NCI-H748 treated with DMSO at 0.1 percent for 48 hours (cell line): ENCODE measurements around the gene ULBP1.
"Not testable (repeated sequence)": the region's sequence is repeated elsewhere in the genome, so short reads cannot be mapped to it uniquely, and the experiment has no call there.

Experiments used
- DNase-seq: peaks from one replicate; lab custom pipeline; 2025; lab: John Stamatoyannopoulos, UW

Gene ULBP1, protein sequence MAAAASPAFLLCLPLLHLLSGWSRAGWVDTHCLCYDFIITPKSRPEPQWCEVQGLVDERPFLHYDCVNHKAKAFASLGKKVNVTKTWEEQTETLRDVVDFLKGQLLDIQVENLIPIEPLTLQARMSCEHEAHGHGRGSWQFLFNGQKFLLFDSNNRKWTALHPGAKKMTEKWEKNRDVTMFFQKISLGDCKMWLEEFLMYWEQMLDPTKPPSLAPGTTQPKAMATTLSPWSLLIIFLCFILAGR

DNA sequence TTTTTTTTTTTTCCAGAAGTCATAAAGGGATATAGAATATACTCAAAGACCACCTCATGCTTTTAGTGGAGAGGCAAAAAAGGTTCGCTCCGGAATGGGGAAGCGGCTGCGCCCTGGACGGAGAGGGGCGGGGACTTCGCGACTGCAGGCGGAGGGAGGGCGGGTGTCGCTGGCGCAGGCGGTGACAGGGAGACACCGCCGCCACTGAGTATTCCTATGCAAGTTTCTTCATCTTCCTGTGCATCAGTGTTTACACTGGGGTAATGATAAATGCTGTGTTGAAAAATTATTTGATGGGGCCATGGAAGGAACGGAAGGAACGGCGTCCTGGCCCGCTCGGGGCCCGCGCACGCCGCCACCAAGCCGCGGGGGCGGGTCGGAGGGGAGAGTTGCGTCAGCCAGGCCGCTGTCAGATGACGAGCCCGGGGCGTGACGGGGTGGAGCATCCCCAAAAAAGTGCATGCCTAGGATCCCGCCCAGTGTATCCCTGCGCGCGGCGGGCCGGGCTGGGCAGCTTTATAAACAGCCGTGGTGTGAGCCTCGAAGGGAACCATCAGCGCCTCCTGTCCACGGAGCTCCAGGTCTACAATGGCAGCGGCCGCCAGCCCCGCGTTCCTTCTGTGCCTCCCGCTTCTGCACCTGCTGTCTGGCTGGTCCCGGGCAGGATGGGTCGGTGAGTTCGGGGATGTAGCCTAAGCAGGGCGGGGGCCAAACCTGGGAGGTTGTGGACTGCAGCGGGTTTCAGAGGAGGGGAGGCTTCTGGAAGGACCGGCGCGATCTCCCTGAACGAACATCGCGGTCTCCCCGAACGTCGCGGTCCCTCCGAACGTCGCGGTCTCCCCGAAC lies at the start of gene ULBP1:
TSS of gene ULBP1 (plus strand) at position 482 of the 846 bp plus-strand sequence. CDS start at position 589, 107 bp downstream.
- DNase-seq, result peak; percentile 81

DNA sequence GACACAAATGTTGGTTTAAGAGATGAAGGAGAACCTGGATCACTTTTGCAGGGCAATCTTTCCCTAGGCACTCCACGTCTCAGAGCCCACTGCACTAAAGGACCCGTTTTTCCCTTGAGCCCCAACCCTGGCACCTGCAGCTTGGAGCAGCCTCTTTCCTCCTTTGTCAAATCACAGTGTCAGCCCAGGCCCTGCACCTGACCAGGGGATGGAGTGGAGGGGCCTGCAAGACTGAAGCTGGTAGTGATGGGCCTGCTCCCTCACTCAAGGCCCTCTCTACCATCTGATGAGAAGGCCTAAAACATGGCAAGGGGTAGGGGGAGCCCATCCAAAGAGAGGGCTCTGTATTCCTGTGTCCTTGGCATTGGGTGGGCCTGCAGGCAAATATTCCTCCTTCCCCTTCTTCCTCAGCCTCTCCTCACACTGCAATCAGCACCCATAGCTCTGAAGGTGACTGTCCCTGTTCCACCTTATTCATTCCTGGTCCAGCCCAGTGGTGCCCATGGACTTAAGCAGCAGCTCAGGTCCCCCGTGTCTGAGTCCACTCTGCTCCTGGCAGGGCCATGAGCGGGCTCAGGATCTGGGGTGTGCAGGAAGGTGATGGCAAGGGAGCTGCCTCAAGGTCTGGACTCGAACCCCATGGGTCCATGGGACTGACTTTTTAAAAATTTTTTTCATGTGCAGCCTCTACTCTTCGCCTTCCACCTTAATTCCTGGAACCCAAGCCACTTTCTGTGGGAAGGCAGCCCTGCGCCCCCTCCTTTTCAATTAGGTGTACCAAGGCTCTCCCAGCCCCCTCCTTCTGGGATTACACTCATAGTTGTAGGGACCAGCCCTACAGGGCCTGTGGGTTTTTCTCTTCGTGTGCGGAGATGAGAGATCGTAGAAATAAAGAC lies 47.5 kb upstream of the ULBP1 start:
- DNase-seq, result no peak

DNA sequence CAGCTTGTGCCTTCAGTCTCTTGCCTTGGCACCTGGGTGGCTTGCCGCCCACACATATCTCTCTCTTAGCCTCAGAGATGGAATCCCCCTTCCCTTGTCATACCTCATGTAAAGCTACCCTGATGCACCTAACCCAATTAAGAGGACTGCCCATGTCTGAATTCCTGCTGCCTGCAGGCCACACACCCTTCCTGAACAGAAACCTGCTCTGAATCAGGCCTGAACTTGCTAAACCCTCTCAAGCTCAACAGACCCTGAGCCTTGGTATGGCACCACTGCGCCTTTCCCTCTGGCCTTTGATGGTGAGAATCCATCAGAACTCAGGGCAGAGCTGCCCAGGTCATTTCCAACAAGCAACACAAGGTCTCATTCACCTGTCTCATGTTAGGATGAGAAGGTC lies 46.1 kb upstream of the ULBP1 start:
- no peak for DNase-seq

DNA sequence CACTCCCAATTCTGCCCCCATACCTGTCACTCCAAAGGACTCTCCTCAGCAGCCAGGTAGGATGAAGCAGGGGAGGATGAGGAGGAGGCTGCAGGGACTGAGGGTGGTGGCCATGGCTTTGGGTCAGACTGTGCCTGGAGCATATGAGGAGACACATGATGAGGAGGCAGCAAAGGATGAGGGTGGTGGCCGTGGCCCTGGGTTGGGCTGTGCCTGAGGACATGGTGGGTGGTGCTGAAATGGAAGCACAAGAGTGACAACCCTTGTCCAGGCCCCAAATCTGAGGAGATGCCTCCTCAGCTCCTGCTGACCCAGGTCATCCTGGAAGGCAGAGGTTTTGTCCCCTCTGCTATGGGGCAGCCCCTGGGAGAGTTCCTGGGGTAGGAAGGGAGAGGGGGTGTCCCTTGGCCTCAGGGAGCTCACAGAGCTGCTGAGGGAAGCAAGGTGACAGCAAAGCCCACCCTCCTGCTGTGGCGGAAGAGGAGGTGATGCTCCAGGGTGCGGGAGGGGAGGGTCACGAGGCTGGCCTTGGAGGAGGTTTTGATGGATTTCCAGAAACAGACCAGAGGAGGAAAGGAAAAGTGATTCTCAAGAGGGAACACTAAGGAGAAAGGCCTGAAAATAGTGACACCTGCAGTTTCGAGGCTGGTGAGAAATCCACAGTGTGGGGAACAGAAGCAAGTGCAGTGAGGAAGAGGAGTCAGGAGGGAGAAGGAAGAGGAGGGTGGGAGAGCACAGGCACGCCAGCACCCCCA lies 45.4 kb upstream of the ULBP1 start:
- no peak for DNase-seq

DNA sequence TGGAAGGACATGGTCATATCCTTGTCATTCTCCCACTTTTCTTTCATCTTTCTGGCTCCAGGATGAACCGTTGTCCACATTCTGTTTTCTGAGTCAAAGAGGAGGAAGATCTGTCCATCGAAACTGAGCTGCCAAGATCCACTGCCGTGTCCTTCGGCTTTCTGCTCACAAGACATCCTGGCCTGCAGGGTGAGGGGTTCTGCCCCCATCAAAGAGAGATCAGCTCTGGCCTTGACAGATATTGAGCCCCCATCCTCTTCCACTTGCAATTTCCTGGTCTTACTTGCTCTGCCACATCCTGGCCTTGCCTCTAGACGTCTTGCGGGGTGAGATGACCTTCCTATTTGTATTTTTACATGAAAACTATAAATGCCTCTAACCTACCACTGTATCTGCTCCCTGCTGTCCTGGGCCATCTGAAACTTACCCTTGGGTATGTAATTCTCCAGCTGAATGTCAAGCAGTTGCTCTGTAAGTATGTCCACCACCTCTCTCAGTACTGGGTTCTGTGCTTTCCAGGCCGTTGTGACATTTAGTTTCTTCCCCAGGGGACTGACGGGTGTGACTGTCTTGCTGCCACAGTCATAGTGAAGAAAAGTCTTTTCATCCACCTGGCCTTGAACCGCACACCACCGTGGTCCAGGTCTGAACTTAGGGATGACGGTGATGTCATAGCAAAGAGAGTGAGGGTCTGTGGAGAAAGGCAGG lies 44.5 kb upstream of the ULBP1 start:
- DNase-seq, result not testable (repeated sequence)

DNA sequence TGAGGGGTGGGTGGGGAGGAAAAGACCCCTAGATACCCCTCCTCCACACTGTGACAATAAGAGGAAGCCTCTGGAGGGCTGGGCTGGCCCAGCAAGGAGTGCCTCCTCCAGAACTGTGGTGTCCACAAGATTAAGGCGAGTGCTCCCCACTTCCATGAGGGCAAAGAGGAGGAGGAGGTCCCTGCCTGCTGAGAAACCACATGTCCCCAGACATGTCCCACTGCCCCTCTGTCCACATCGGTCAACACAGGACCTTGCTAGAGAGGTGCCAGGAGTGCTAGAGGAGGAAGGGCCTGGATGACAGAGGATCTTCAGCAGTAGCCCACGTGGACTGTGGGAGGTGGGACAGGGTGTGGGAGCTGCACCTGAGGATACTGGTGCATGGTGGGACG lies 43.9 kb upstream of the ULBP1 start:
- no peak for DNase-seq

DNA sequence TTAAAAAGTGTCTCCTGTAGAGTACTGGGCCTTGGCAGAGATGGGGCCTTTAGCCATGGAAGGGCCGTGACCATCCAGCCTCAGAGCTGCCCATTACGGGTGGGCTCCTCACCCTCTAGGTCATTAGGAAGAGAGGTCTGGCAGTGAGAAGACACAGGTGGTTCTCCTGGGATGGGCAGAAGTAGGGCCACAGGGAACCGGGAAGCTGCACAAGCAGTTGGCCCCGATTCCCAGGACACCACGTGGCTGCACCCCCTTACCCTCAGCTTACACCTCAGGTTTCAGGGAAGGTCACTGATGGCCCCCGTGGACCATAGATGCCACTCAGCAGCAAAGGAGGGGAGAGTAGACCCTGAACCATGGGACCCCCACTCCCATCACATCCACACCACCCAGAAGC lies 42.4 kb upstream of the ULBP1 start:
- DNase-seq, result no peak

DNA sequence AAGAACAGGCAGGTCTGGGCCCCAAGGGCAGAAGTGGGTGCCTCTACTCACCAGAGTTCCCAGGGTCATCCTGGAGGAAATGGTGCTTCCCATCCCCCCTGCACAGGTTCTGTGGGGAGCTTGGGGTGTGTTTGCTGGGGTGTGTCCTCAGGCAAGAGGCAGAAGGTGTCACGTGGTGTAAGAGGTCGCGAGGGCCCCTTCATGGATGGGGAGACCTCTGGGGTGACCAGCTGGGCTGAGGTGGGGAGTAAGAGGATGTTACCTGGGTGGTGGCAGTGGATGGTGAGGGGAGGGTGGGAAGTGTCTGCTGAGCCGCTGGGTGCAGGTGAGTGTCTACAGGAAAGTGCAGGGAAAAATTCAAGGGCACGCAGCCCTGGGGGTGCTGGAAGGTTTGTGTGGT lies 41.7 kb upstream of the ULBP1 start:
- not testable (repeated sequence) for DNase-seq

DNA sequence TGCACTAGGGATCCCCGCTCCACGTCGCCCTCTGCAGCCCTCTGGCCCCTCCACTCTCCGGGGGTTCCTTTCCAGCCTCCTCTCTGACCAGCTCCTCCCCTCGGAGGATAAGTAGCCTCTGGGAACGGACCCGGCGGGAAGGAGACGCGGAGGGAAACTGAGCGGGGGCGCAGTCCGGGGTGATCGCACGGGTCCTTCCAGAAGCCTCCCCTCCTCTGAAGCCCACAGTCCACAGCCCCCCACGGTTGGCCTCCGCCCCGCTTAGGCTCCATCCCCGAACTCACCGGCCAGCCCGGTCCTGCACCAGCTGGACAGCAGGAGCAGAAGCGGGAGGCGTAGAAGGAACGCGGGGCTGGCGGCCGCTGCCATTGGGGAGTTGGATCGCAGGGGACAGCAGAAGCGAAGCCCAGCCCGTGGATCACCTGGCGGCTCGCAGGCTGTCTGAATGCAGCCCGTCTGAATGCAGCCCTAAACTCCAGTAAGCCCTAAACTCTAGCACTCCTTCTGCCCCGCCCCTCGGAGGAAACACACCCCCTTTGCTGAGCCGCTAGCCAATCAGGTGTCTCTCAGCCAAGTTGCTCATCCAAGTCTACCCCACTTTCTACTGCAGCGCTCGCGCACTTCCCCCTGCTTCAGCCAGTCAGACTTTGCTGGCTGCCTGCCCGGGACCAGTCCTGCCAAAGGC lies 41.0 kb upstream of the ULBP1 start, which contains the start of gene RAET1G:
TSS of gene RAET1G (minus strand) at position 480 of the 685 bp plus-strand sequence. CDS start at position 369, 111 bp downstream.
- DNase-seq, result peak; percentile 84

DNA sequence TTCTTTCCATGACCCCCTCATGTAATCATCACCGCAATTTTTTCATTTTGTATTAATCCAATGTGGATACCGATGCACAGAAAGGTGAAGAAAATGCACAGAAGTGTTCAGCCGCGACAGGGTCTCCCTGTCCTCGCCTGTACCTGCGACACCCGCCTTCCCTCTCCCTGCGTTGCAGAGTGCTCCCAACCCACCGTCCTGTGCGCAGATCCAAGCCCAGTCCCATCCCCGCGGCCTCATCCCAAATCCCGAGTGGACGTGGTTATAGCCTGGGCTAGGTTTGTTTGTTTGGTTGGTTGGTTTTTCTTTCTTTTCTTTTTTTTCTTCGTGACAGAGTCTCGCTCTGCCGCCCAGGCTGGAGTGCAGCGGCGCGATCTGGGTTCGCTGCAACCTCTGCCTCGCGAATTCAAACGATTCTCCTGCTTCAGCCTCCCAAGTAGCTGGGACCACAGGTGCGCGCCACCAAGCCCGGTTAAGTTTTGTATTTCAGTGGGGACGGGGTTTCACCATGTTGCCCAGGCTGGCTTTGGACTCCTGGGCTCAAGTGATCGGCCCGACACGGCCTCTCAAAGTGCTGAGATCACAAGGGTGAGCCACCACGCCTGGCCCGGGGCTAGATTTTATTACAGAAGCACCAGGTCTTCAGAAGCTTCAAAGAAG lies 40.3 kb upstream of the ULBP1 start:
- no peak for DNase-seq

DNA sequence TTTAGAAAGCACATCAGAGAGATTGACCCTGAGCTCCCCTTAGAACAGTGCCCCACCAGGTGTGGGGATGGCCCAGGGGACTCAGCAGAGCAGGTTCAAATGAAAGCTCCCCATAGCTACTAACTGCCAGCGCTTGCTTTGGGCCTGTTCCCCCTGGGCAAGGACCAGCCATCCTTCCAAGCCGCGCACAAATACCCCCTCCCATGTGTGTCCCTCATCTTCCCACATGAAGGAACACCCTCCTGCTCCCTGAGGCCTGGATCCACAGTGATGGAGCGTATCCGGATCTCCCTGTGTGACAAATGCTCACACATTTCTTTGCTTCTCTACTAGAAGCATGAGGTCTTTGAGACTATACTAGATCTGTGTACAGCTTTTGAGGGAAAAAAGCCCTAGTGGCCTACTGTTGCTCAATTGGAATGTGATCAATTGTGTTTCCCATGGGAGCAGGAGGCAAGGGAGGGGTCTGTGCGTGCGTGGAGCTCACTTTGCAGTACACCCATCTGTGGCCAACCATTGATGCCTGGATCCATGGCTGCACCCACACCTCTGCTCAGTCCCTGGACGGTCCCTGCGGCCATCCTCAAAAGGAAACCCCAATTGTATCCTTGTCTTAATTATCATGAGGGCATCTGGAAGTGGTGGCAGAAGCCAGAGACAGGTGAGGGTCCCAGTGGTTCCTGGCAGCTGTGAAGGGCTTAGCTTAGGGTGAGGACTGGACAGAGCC lies 39.4 kb upstream of the ULBP1 start:
- DNase-seq, result no peak

DNA sequence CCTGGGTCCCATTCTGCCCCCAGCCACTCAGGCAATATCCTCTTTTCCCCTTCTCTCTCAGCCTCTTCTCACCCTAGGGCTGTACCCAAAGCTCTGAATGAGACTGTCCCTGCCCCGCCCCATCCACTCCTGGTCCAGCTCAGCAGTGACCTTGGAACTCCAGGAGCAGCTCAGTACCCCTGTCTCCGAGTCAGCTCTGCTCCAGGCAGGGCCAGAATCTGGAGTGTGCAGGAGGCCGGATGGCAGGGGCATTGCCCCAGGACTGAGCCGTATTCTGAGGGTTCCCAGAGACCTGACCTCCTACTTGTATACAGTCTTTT lies 38.9 kb upstream of the ULBP1 start:
- DNase-seq, result no peak

DNA sequence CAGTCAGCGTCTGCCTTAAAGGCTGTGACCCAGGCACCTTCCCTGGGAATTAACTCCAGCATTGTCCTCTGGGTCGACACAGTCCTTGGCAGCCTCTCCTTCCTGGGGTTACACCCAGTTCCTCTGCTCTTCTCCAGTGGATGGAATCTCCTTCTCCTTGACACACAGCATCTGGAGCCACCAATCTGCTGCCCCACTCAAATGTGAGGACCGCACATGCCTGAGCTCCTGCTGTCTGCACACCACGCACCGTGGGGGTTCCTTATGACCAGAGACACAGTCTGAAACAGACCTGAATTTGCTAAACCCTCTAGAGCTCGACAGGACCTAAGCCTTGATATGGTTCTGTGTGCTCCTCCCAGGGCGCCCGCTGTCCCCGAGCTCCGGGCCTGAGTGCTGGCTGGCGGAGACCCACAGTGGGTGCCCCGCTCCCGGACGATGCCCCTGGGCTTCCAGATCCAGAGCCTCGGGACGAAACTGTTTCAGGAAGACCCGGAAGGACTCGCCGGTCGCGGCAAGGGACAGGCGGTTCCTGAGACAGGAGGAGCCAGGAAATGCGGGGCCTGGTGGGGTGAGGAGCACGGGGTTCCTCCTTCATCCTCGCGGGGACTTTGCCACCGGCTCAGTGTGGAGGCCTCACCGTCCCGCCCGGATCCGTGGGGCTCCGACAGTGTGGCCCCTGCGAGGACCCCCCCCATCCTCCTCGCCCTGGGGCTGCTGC lies 38.3 kb upstream of the ULBP1 start:
- no peak for DNase-seq

DNA sequence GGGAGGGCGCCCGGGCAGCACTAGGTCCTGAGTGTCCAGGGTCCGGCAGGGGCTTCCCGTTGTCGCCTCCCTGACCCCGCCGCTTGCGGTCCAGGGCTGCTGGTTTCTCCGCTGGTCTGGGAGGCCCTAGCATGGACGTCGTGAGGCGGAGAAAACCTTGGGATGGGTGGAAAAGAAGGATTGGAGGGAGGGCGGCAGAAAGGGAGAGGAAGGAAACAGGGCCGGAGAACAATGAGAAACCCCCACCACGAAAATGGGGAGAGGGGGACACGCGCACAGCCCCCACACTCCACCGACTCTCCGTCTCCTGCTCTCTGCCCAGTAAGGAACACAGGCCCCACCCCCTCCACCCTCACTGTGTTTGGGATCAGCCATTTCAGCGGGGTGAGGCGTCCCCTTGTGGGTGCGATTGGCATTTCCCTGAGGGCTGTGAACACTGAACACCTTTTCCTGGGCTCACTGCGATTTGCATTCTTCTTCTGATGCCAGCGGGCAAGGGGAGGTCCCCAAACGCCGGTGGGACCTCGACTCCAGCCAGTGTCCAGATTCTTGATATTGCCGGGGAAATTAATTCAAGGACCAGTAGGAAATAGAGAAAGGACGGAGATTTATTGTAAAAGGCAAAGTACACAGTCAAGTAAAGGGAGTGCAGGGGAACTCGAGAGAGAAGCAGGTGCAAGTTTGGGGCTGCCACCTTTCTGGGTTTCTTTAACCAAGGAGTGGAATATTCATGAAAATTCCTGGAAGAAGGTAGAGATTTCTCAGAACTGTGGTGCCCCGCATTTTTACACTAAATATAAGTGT lies 37.6 kb upstream of the ULBP1 start:
- peak; percentile 44 for DNase-seq

DNA sequence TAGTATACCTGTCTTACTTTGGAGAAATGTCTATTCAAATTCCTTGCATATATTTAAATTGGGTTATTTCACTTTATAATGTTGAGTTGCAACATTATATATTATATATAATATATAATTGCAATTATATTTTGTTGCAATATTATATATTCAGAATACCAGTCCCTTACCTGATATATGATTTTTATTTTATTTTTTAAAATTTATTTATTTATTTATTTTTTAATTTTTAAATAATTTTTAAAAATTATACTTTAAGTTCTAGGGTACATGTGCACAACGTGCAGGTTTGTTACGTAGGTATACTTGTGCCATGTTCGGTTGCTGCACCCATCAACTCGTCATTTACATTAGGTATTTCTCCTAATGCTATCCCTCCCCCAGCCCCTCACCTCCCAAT lies 36.7 kb upstream of the ULBP1 start:
- DNase-seq, result not testable (repeated sequence)

DNA sequence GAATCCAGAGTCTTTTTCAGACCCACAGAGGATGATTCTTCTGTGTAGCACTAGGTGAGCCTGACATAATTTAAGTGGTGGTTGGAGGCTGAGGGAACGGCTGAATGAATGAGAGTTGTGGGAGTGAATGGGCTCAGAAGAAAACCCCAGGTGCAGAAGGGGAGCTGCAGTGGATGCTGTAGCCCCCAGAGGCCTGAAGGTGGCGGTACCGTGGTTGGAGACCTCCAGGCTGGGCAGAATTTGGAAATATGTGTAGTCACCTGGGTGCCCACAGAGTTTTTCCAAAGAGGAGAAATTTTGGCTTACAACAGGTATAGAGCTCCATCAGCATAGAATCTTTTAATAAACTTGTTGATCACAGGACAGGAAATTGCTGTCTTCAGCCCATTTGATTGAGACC lies 34.3 kb upstream of the ULBP1 start:
- DNase-seq, result no peak

DNA sequence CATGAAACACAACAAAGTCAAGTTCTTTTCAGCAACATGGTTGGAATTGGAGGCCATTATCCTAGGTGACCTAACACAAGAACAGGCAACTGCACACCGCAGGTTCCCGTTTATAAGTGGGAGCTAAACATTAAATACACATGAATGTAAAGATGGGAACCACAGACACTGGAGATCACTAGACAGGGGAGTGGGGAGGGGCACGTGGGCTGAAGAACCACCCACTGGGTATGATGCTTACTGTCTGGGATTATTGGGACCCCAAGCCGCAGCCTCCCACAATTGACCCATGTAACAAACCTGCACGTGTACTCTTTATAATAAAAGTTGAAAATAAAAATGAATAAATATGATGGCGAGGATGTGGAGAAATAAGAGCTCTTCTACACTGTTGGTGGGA lies 32.2 kb upstream of the ULBP1 start:
- DNase-seq, result no peak

DNA sequence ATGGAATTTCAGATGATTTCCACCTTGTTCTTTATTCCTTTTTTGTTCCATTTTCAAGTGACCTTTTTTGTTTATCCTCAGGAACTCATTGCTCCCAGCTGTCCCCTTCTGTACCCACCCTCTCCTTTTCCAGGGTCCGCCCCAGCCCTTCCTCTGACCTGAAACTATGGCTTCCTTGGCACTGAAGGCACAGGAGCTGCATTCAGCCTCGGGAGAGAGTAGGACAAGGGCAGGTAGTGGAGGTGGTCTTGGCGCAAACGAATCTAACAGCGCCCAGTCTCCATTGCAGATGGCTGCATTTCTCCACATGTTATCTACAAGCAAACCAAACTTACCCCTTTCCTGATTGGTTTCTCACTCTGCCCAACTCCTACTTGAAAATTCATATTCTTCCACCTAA lies 30.7 kb upstream of the ULBP1 start:
- DNase-seq, result no peak
